Central memory CD8-positive, alpha-beta T cell (primary cell): ENCODE data around the gene GIGYF2.
"Not testable (repeated sequence)": the region's sequence is repeated elsewhere in the genome, so short reads cannot be mapped to it uniquely, and the experiment has no call there.

Experiments used
- ATAC-seq: fragments of 150-1000 bp; cut with Tn5 transposase; replicated peaks from 2 replicates; pipeline ENCODE4 v1.10.0; 2022; ENCODE audit warnings: mild to moderate bottlenecking, moderate FRiP score, moderate number of reproducible peaks; ENCODE audit not compliant: poor library complexity, severe bottlenecking; ENCODE audit errors: extremely low read depth
- DNase-seq, 2 donors: peaks; one replicate each; pipeline ENCODE4 v3.0.0; 2021; ENCODE audit warnings: low spot score in 2 of 2
- H3K27ac Mint-ChIP-seq: one replicate; pipeline ENCODE4 v1.8.0; 2022; ENCODE audit warnings: low read depth, mild to moderate bottlenecking, moderate library complexity, mixed read lengths
- H3K27me3 Mint-ChIP-seq: one replicate; pipeline ENCODE4 v1.8.0; 2022; ENCODE audit warnings: mixed read lengths
- H3K36me3 Mint-ChIP-seq: one replicate; pipeline ENCODE4 v1.8.0; 2022; ENCODE audit warnings: mild to moderate bottlenecking, moderate library complexity, mixed read lengths; ENCODE audit not compliant: insufficient read depth
- H3K4me1 Mint-ChIP-seq: one replicate; pipeline ENCODE4 v1.8.0; 2022; ENCODE audit warnings: mixed read lengths
- H3K4me3 Mint-ChIP-seq: one replicate; pipeline ENCODE4 v1.8.0; 2022; ENCODE audit warnings: mild to moderate bottlenecking, moderate library complexity, mixed read lengths
- H3K9me3 Mint-ChIP-seq: one replicate; pipeline ENCODE4 v1.8.0; 2022; ENCODE audit warnings: mixed read lengths

Gene GIGYF2

GRCh38 chr2:232906867-232907717 is 210.0 kb downstream of the GIGYF2 start:
- H3K9me3 Mint-ChIP-seq, DNase-seq, H3K27ac Mint-ChIP-seq, H3K4me1 Mint-ChIP-seq, H3K36me3 Mint-ChIP-seq, H3K4me3 Mint-ChIP-seq, ATAC-seq: not testable (repeated sequence)
- peaks cover 36% of the 10 kb centered on the region for H3K27me3 Mint-ChIP-seq

GRCh38 chr2:232907718-232908085 is 210.6 kb downstream of the GIGYF2 start:
- DNase-seq, H3K4me3 Mint-ChIP-seq, H3K4me1 Mint-ChIP-seq, H3K36me3 Mint-ChIP-seq, H3K9me3 Mint-ChIP-seq, ATAC-seq, H3K27ac Mint-ChIP-seq: not testable (repeated sequence)
- H3K27me3 Mint-ChIP-seq: peaks cover 40% of the 10 kb centered on the region

GRCh38 chr2:232908695-232909094 is 211.6 kb downstream of the GIGYF2 start:
- Mint-ChIP-seq H3K27ac (no peak overlapping the region), H3K9me3 (no peaks in the 10 kb centered on the region), H3K4me3 (no peak overlapping the region), H3K27me3 (peaks cover 49% of the 10 kb centered on the region), H3K36me3 (no peaks in the 10 kb centered on the region), H3K4me1 (no peaks in the 10 kb centered on the region)
- DNase-seq: no peak
- ATAC-seq: no peak
